Subcutaneous adipose tissue (tissue), 4 donors: Measurements from ENCODE around the gene PHYKPL. TPM values are rescaled to one million over a fixed set of nuclear protein-coding genes. Genes with fewer than 3 reads are reported as not detected.

Source experiments
- total RNA-seq, 4 donors: library from RNA; depleted of rRNA; stranded (reverse); fragments of >200 nt; gene quantifications; one replicate each; pipeline ENCODE4 v1.1.0, GENCODE V29; 2016
- TF ChIP-seq, protein P1 (sequence below): fragments of 450-650 bp; IDR thresholded peaks from one replicate; pipeline ENCODE4 v1.5.1; 2016; ENCODE audit warnings: low read depth, mild to moderate bottlenecking, control low read depth, antibody characterized with exemption, moderate library complexity

PHYKPL gene
- total RNA-seq, 4 donors from 2014 or later: 47.8 to 102 (median 73.3) TPM

DNA sequence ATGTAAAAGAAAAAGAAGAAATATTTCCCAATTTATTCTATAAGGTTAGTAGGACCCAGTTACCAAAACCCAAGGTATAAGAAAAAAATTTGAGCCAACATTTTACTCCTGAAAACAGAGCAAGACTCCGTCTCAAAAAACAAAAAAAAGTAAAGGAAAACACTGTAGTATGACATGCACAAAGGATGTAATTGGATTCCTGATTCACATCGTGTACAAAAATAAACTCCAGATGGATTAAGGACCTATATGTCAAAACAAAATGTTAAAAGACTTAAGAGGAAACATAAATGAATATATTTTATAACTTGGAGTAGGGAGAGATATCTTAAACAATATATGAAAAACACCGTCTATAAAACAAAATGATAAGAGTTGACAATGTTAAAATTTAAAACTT is 13.8 kb downstream of the PHYKPL start:
- TF ChIP-seq, protein P1, sequence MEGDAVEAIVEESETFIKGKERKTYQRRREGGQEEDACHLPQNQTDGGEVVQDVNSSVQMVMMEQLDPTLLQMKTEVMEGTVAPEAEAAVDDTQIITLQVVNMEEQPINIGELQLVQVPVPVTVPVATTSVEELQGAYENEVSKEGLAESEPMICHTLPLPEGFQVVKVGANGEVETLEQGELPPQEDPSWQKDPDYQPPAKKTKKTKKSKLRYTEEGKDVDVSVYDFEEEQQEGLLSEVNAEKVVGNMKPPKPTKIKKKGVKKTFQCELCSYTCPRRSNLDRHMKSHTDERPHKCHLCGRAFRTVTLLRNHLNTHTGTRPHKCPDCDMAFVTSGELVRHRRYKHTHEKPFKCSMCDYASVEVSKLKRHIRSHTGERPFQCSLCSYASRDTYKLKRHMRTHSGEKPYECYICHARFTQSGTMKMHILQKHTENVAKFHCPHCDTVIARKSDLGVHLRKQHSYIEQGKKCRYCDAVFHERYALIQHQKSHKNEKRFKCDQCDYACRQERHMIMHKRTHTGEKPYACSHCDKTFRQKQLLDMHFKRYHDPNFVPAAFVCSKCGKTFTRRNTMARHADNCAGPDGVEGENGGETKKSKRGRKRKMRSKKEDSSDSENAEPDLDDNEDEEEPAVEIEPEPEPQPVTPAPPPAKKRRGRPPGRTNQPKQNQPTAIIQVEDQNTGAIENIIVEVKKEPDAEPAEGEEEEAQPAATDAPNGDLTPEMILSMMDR: no peak

DNA sequence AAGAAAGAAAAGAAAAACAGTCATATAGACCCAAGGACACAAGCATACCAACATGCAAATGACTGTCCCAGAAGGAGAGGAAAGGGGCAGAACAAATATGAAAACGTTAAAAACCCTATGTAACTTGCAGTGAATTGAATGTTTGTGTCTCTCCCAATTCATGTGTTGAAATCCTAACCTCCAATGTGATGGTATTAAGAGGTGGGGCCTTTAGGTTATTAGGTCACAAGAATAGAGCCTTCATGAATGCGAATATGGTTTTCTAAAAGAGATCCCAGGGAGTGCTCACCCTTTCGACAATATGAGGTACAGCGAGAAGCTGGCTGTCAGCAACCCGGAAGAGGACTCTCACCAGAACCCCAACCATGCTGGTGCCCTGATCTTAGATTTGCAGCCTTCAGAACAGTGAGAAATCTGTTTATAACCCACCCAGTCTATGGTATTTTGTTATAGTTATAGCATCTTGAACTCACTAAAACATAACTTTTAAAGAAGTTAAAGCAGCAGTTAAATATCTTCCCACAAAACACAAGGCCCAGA is 14.3 kb downstream of the PHYKPL start:
- TF ChIP-seq, protein P1: no peak

GRCh38 chr5:178216779-178217178 is 15.8 kb downstream of the PHYKPL start:
- TF ChIP-seq, protein P1: no peak

GRCh38 chr5:178216088-178216534 is 16.5 kb downstream of the PHYKPL start:
- TF ChIP-seq, protein P1: no peak

DNA sequence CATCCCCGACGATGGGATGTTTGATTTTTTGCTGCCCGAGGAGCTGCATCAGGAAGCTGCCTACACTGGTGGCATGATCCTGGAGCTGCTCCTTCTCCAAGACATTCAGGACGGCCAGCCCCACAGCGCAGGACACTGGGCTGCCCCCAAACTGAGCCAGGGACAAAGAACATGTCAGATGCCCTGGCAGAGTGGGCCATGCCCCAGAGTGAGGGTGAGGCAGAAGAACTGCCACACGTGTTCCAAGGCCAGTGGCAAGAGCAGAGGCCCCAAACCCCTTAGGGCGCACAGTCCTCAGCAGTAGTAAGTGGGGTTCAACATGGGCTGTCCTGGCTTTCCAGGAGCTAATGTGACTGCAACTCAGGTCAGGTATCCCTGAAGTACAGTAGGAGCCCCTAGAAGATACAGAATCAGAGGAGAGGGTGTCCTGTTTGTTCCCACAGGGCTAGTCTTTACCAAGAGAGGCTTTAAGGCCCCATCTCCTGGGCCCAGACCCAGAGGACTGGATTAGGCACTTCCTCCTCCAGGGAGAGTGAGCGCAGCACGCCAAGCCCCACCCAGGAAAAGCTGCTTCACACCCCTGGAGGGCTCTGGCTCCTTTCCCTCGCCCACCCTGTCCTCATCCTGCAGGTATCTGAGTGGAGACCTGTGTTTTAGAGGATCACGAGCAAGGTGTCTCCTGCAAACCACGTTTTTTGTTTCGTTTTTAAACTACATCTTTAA is 17.2 kb downstream of the PHYKPL start:
- TF ChIP-seq, protein P1: no peak

DNA sequence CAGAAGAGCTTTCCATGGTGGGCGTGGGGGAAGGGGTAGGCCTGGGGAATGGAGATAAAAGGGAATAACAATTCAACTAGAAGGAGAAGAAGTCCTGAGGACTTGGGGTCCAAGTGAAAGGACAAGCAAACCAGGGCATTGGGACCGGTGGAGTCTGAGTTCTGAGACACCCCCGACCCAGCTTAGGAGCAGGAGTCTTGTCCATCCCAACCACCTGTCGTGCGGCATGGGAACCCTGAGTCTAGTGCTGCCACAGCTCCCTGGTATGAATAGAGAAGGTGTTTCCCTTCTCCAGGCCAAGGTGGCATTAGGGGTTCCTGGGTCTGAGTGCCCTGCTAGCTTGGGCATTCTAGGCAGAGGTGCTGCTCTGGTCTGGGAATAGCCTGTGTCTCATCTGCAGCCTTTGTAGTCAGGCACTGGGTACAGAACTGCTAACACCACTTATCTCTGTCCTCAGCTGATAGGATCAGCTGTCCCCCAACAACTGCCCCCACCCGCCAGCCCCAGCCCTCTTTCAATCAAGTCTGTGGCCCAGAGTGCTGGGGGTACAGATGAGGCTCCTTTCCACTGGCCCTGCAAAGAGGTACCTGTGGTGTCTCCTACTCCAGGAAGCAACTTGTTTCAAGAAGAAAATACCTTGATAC is 18.3 kb downstream of the PHYKPL start:
- TF ChIP-seq, protein P1: no peak

GRCh38 chr5:178213748-178214151 is 18.9 kb downstream of the PHYKPL start:
- TF ChIP-seq, protein P1: no peak
